Kidney (tissue), 14 donors: ENCODE results near the gene UCK2. TPM values are rescaled to one million over a fixed set of nuclear protein-coding genes. Genes with fewer than 3 reads are reported as not detected.

ENCODE experiments used
- DNase-seq, 5 donors: peaks; one replicate each; pipeline ENCODE4 v3.0.0-alpha.2; 2013 to 2020
- FAIRE-seq: peaks from 2 replicates; lab custom pipeline; 2012; peaks lifted over from hg19 to GRCh38; lab: Jason Lieb, UNC
- H3K27ac ChIP-seq, 2 donors: one replicate each; pipeline ENCODE4 v1.7.0; 2013; ENCODE audit warnings: low read depth in 2 of 2, low read length in 2 of 2, inconsistent platforms in 1 of 2
- H3K27me3 ChIP-seq: one replicate; pipeline ENCODE4 v1.7.1; 2013; ENCODE audit warnings: low read length, inconsistent platforms; ENCODE audit not compliant: control insufficient read depth, insufficient read depth
- H3K36me3 ChIP-seq, 3 donors: one replicate each; pipeline versions ENCODE4 v1.7.0 to v1.7.1; 2013; ENCODE audit warnings: low read length in 3 of 3, control low read depth in 1 of 3, inconsistent platforms in 1 of 3; ENCODE audit not compliant: insufficient read depth in 3 of 3, control insufficient read depth in 2 of 3
- H3K4me1 ChIP-seq, 3 donors: one replicate each; pipeline versions ENCODE4 v1.7.0 to v1.7.1; 2013; ENCODE audit warnings: low read length in 3 of 3, inconsistent platforms in 1 of 3, low read depth in 1 of 3; ENCODE audit not compliant: control insufficient read depth in 2 of 3, insufficient read depth in 2 of 3
- H3K4me3 ChIP-seq, 3 donors: one replicate each; pipeline versions ENCODE4 v1.7.0 to v1.8.1; 2013; ENCODE audit warnings: low read length in 3 of 3, control low read depth in 1 of 3, inconsistent platforms in 1 of 3
- H3K9ac ChIP-seq, 3 donors: one replicate each; pipeline versions ENCODE4 v1.7.0 to v1.7.1; 2013; ENCODE audit warnings: low read length in 3 of 3, control low read depth in 1 of 3, inconsistent platforms in 1 of 3
- H3K9me3 ChIP-seq, 3 donors: one replicate each; pipeline versions ENCODE4 v1.7.0 to v1.7.1; 2013; ENCODE audit warnings: low read length in 3 of 3, control low read depth in 1 of 3, inconsistent platforms in 1 of 3; ENCODE audit not compliant: control insufficient read depth in 2 of 3, insufficient read depth in 1 of 3
- CTCF ChIP-seq: IDR thresholded peaks from 3 replicates; pipeline ENCODE4 v1.5.1; 2012; ENCODE audit warnings: mild to moderate bottlenecking, moderate library complexity, borderline replicate concordance; ENCODE audit not compliant: insufficient read depth; ENCODE audit errors: extremely low read depth
- intact Hi-C: fragments of 100-400 bp; cut with DNase I; formaldehyde crosslinking; loops from one replicate; pipeline ENCODE4 v1.11.1; 2022
- polyA plus RNA-seq: library from polyadenylated mRNA; stranded (reverse); fragments of 350-450 nt; fragmentation: Illumina TruSeq; extraction: RNeasy Lipid Tissue Mini Kit (QIAGEN cat#74804); gene quantifications from one replicate; pipeline ENCODE4 v1.2.3, GENCODE V29; 2014; ENCODE audit warnings: low read depth, low replicate concordance; ENCODE audit not compliant: insufficient read depth
- total RNA-seq: library from RNA; stranded (reverse); fragmentation: NEBNext Ultra II Directional; extraction: Animal tissue kit (Norgen Biotek cat#: 25700); gene quantifications from one replicate; pipeline ENCODE4 v1.2.1, GENCODE V29; 2021
- donor health status: control.
- donor health status: control.
- donor health status: control.
- donor health status: control.
- donor health status: control.
- donor health status: DM: yes; HTN: yes; CAD: no.
- donor health status: Normal renal cell carcinoma (clear cell type).

Gene UCK2
- total and polyA plus RNA-seq, 2 donors from 2014 or later = 8.2 to 18.7 TPM

- FAIRE-seq = no peak
- Histone ChIP-seq H3K9ac (no peak overlapping the region), H3K36me3 (no peaks in the 10 kb centered on the region), H3K4me1 (no peaks in the 10 kb centered on the region), H3K4me3 (no peak overlapping the region), H3K9me3 (no peaks in the 10 kb centered on the region), H3K27me3 (no peaks in the 10 kb centered on the region), H3K27ac (no peak overlapping the region)
- intact Hi-C loops = no loop called here
- no peak for TF ChIP-seq CTCF
- no peak for DNase-seq
Observed at GRCh38 chr1:165876121-165876520, 48.7 kb downstream of the UCK2 start.

GRCh38 chr1:165877411-165877810 lies 50.0 kb downstream of the UCK2 start:
- no peak for TF ChIP-seq CTCF
- no peak overlapping the region for H3K27ac ChIP-seq
- no peaks in the 10 kb centered on the region for H3K27me3 ChIP-seq
- no peaks in the 10 kb centered on the region for H3K4me1 ChIP-seq
- intact Hi-C loops = no loop called here
- H3K36me3 ChIP-seq = no peaks in the 10 kb centered on the region
- no peak overlapping the region for H3K9ac ChIP-seq
- FAIRE-seq (no peak), DNase-seq (no peak)
- H3K4me3 ChIP-seq = no peak overlapping the region
- no peaks in the 10 kb centered on the region for H3K9me3 ChIP-seq

- no peak overlapping the region for H3K9ac ChIP-seq
- FAIRE-seq = no peak
- H3K4me3 ChIP-seq = no peak overlapping the region
- H3K9me3 ChIP-seq = no peaks in the 10 kb centered on the region
- H3K4me1 ChIP-seq = no peaks in the 10 kb centered on the region
- no peak overlapping the region for H3K27ac ChIP-seq
- DNase-seq = no peak
- no peak for TF ChIP-seq CTCF
- H3K27me3 ChIP-seq = no peaks in the 10 kb centered on the region
- intact Hi-C loops = no loop called here
- H3K36me3 ChIP-seq = no peaks in the 10 kb centered on the region
Observed at GRCh38 chr1:165877940-165878556, 50.6 kb downstream of the UCK2 start.

- FAIRE-seq (no peak), DNase-seq (no peak)
- Histone ChIP-seq H3K36me3 (no peaks in the 10 kb centered on the region), H3K9ac (no peak overlapping the region), H3K9me3 (no peaks in the 10 kb centered on the region), H3K27me3 (no peaks in the 10 kb centered on the region), H3K4me1 (peaks cover 0 to 4% (median 2%) of the 10 kb centered on the region in 3 donors), H3K27ac (no peak overlapping the region), H3K4me3 (no peak overlapping the region)
- intact Hi-C loops = no loop called here
- TF ChIP-seq CTCF = no peak
Observed at GRCh38 chr1:165879946-165880345, 52.5 kb downstream of the UCK2 start.
